ENCODE results near the gene CTRB2. TPM values are rescaled to one million over a fixed set of nuclear protein-coding genes. Genes with fewer than 3 reads are reported as not detected.

The CTRB2 gene
- total and polyA plus RNA-seq, 2 of the 8 experiments (the other 6 are each of a cell fraction or from before 2014, with no cell fraction given), result not detected

- H3K56ac ChIP-seq (replicated peaks; ENCODE audit: insufficient read length, low read depth, low read length), result no peak overlapping the region
- H4K5ac ChIP-seq (ENCODE audit: insufficient read length, low read depth, low read length), result no peak overlapping the region
- DNase-seq (ENCODE audit: low read depth in 1 of 2, low spot score in 2 of 2) (no peak), FAIRE-seq (no peak)
- H3K9ac ChIP-seq (replicated peaks in 1 of 4; ENCODE audit: extremely low read depth in 1 of 4, low read depth in 3 of 4, low read length in 3 of 4), result no peak overlapping the region
- peaks cover 0 to 71% (median 56%) of the 10 kb centered on the region in 4 experiments; a peak in 6 of 7 replicates for H3K4me1 ChIP-seq (replicated peaks in 1 of 4; ENCODE audit: control insufficient read depth in 3 of 4, insufficient read depth in 4 of 4, low read length in 3 of 4)
- no peak overlapping the region for H2AK5ac ChIP-seq (ENCODE audit: low read depth, low read length)
- ChIA-PET CTCF (ENCODE audit: partially characterized antibody) (interaction anchor here (0.7 to 15.7 kb wide), 6 partner anchors 9 to 59 kb away, joined by 3 to 236 read pairs (median 3); no protein-coding TSS in a partner anchor), POLR2A (ENCODE audit: partially characterized antibody) (interaction anchor here (0.9 to 16.2 kb wide), 5 partner anchors 8 to 82 kb away, joined by 3 to 375 read pairs (median 6); no protein-coding TSS in a partner anchor)
- H2BK120ac ChIP-seq (replicated peaks; ENCODE audit: low read depth, low read length), result no peak overlapping the region
- no peak overlapping the region for H3K4ac ChIP-seq (replicated peaks; ENCODE audit: insufficient read length, low read depth, low read length)
- H4K8ac ChIP-seq (ENCODE audit: extremely low read depth, insufficient read depth, low read length), result no peak overlapping the region
- 92% methylated on average over 13 of the region's 13 CpGs; no CpG with 5 or more reads in 1 of the 2 experiments for WGBS, 2 experiments (ENCODE audit: extremely low coverage in 1 of 2, insufficient coverage in 1 of 2, insufficient read length in 1 of 2, insufficient replicate concordance in 2 of 2, low coverage in 1 of 2, low lambda C conversion rate in 2 of 2, missing lambda C conversion rate in 1 of 2)
- H3K36me3 ChIP-seq (ENCODE audit: control insufficient read depth in 2 of 4, insufficient read depth in 4 of 4, low read length in 3 of 4), result peaks cover 0 to under 1% (median 0%) of the 10 kb centered on the region in 4 experiments; a peak in 1 of 8 replicates
- H3K14ac ChIP-seq (ENCODE audit: insufficient read length), result no peak overlapping the region
- no peak overlapping the region for H2BK15ac ChIP-seq (ENCODE audit: low read length)
- H4K20me1 ChIP-seq (replicated peaks in 1 of 2; ENCODE audit: control insufficient read depth in 1 of 2, insufficient read depth in 2 of 2, low read length in 2 of 2), result peaks cover 45 to 54% of the 10 kb centered on the region in 2 experiments
- no peak for TF ChIP-seq EP300 (IDR thresholded peaks at IDR 0.05; ENCODE audit: borderline replicate concordance in 1 of 2, low read depth in 2 of 2, low read length in 2 of 2)
- no peak overlapping the region for H4K91ac ChIP-seq (replicated peaks; ENCODE audit: insufficient read length, low read length)
- no peak overlapping the region for H3K18ac ChIP-seq (ENCODE audit: extremely low read depth, low read length)
- H3K79me1 ChIP-seq (ENCODE audit: low read depth, low read length), result peaks cover 38% of the 10 kb centered on the region
- H3K79me2 ChIP-seq (ENCODE audit: control insufficient read depth in 1 of 2, insufficient read depth in 2 of 2, low read length in 2 of 2), result peaks cover 27 to 91% of the 10 kb centered on the region in 2 experiments
- H2BK5ac ChIP-seq (ENCODE audit: low read depth, low read length), result peak overlapping the region; percentile 64; the same call in 1 of the 2 replicates
- no peaks in the 10 kb centered on the region for H3K9me3 ChIP-seq (ENCODE audit: insufficient read depth in 2 of 2, low read depth in 1 of 2, low read length in 1 of 2)
- H2AFZ ChIP-seq (ENCODE audit: low read length), result no peak overlapping the region
- no peak overlapping the region for H3K23ac ChIP-seq (ENCODE audit: insufficient read length)
- H3K4me2 ChIP-seq (ENCODE audit: insufficient read depth in 1 of 2, low read depth in 2 of 2, low read length in 2 of 2), result no peak overlapping the region; a peak in 1 of 4 replicates
- H3K23me2 ChIP-seq (ENCODE audit: low read depth, low read length), result peaks cover 10% of the 10 kb centered on the region; the same call in 1 of the 2 replicates
- H3K27ac ChIP-seq (ENCODE audit: low read depth, low read length), result peak overlapping the region; percentile 10
- no peaks in the 10 kb centered on the region; a peak in 1 of 7 replicates for H3K27me3 ChIP-seq (replicated peaks in 1 of 4; ENCODE audit: control insufficient read depth in 3 of 4, extremely low read depth in 1 of 4, insufficient read depth in 3 of 4, low read length in 3 of 4)
- no peak overlapping the region for H3K4me3 ChIP-seq (ENCODE audit: extremely low read depth in 1 of 4, insufficient read depth in 2 of 4, low read depth in 3 of 4, low read length in 4 of 4)
- H2BK12ac ChIP-seq (ENCODE audit: low read depth, low read length), result no peak overlapping the region
- H2BK20ac ChIP-seq (ENCODE audit: low read length), result no peak overlapping the region
These were observed 41.2 kb upstream of the CTRB2 start for GRCh38 chr16:75248142-75248535.
